Stomach (tissue), 4 donors: ENCODE data around the gene OR10R2.

Experiments
- EP300 ChIP-seq: sonication (generic); formaldehyde crosslinking; IDR thresholded peaks from one replicate; pipeline ENCODE4 v1.6.1; 2017; ENCODE audit warnings: antibody characterized with exemption
- POLR2A ChIP-seq, 4 donors: fragments of 450-650 bp; IDR thresholded peaks; one replicate each; pipeline ENCODE4 v1.6.1; 2016; ENCODE audit warnings: antibody characterized with exemption in 4 of 4, control low read depth in 2 of 4, mild to moderate bottlenecking in 1 of 4, moderate library complexity in 1 of 4
- POLR2AphosphoS5 ChIP-seq, 3 donors: sonication (generic); formaldehyde crosslinking; IDR thresholded peaks; one replicate each; pipeline ENCODE4 v1.6.1; 2016; ENCODE audit warnings: antibody characterized with exemption in 3 of 3

DNA sequence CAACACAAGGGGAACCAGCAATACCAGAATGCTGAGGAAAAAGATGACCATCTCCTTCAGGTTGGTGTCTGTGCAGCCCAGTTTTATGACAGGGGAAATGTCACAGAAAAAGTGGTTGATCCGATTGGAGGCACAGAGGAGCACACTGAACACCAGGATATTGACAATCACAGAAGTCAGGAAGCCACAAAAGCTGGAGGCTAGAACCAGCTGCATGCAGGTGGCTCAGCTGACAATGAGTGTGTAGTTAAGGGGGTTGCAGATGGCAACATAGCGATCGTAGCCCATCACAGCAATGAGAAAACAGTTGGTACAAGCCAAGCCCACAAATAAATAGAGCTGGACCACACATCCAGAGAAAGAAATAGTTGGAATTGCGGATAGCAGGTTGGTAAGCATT lies 26.6 kb upstream of the OR10R2 start:
- TF ChIP-seq POLR2A (IDR thresholded peaks at IDR 0.05), result no peak
- TF ChIP-seq POLR2AphosphoS5 (IDR thresholded peaks at IDR 0.05), result no peak
- no peak for TF ChIP-seq EP300
